Panc1 (cell line): ENCODE measurements around the gene BNIP2.

Experiments
- POLR2AphosphoS5 ChIP-seq: IDR thresholded peaks from 2 replicates; pipeline ENCODE4 v1.6.1; 2012; ENCODE audit warnings: mild to moderate bottlenecking, low read depth, low read length, moderate library complexity
- SIN3A ChIP-seq: IDR thresholded peaks from 2 replicates; pipeline ENCODE4 v1.6.1; 2012; ENCODE audit warnings: low read depth, mild to moderate bottlenecking, low read length, moderate library complexity, borderline replicate concordance; ENCODE audit not compliant: insufficient read depth
- TCF7L2 ChIP-seq: IDR thresholded peaks from 2 replicates; pipeline ENCODE4 v1.6.1; 2011; ENCODE audit warnings: mild to moderate bottlenecking, low read depth, low read length, inconsistent platforms
- TF ChIP-seq, protein P1 (sequence below): fragments of 450-650 bp; IDR thresholded peaks from 2 replicates; pipeline ENCODE4 v1.5.1; 2017; ENCODE audit warnings: mild to moderate bottlenecking

DNA sequence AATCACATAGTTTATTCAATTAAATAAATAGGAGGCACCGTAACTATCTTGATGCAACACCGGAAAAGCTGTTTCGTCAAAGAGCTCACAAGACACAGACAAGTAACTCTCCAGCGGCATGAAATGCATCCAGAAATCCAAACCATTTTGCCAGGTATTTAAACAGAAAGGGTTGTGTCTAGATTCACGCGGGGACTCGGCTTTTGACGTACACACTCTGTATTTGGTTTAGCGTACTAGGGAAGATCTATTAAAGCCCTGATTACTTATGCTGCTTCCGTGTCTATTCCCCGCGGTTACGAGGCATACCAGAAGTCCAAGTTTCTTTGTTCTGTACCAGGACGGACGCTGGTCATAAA lies 718 bp downstream of the BNIP2 start:
- TF ChIP-seq, protein P1, sequence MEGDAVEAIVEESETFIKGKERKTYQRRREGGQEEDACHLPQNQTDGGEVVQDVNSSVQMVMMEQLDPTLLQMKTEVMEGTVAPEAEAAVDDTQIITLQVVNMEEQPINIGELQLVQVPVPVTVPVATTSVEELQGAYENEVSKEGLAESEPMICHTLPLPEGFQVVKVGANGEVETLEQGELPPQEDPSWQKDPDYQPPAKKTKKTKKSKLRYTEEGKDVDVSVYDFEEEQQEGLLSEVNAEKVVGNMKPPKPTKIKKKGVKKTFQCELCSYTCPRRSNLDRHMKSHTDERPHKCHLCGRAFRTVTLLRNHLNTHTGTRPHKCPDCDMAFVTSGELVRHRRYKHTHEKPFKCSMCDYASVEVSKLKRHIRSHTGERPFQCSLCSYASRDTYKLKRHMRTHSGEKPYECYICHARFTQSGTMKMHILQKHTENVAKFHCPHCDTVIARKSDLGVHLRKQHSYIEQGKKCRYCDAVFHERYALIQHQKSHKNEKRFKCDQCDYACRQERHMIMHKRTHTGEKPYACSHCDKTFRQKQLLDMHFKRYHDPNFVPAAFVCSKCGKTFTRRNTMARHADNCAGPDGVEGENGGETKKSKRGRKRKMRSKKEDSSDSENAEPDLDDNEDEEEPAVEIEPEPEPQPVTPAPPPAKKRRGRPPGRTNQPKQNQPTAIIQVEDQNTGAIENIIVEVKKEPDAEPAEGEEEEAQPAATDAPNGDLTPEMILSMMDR, result no peak
- no peak for TF ChIP-seq SIN3A
- TF ChIP-seq TCF7L2, result no peak
- no peak for TF ChIP-seq POLR2AphosphoS5
